Thymus (tissue), 2 donors: ENCODE data around the gene TEX26. TPM values are rescaled to one million over a fixed set of nuclear protein-coding genes. Genes with fewer than 3 reads are reported as not detected.

Source experiments
- polyA plus RNA-seq: library from polyadenylated mRNA; stranded (reverse); fragments of 200-250 nt; gene quantifications from one replicate; pipeline ENCODE4 v1.2.3, GENCODE V29; 2013
- total RNA-seq: library from RNA; stranded (reverse); fragments of 120-200 nt; gene quantifications from one replicate; pipeline ENCODE4 v1.2.4, GENCODE V29; 2013
- donor health status: healthy.

Gene TEX26
- total and polyA plus RNA-seq, 2 donors = 0.43 TPM; not detected in 1

Other genes with a start within 250 kb of the TEX26 start
- 77.1 TPM for gene ALOX5AP, start 197.1 kb upstream of the TEX26 start, total RNA-seq
- 36.9 TPM for gene ALOX5AP, start 197.1 kb upstream of the TEX26 start, polyA plus RNA-seq
- gene MEDAG, start 26.4 kb upstream of the TEX26 start, total RNA-seq = 0.76 TPM
- gene MEDAG, start 26.4 kb upstream of the TEX26 start, polyA plus RNA-seq = 18.7 TPM
- gene HSPH1, start 229.2 kb downstream of the TEX26 start, total RNA-seq = 87.0 TPM
- gene HSPH1, start 229.2 kb downstream of the TEX26 start, polyA plus RNA-seq = 58.2 TPM